GM23338 (cell line): ENCODE data around the gene ADAM10. TPM values are rescaled to one million over a fixed set of nuclear protein-coding genes. Genes with fewer than 3 reads are reported as not detected.

Source experiments
- ATAC-seq: fragments of 200-7000 bp; cut with Tn5 transposase; 3 replicates; pipeline ENCODE4 v1.9.1; 2020
- DNase-seq: peaks from one replicate; pipeline ENCODE4 v3.0.0-alpha.2; 2015; ENCODE audit warnings: low spot score
- H2AFZ ChIP-seq: fragments of 200-600 bp; sonication (generic); 2 replicates; pipeline ENCODE4 v1.8.0; 2016; ENCODE audit warnings: antibody characterized with exemption, mild to moderate bottlenecking, moderate library complexity
- H3F3A ChIP-seq: fragments of 200-600 bp; sonication (generic); replicated peaks from 2 replicates; pipeline ENCODE4 v1.8.0; 2017; ENCODE audit warnings: antibody characterized with exemption, mixed run types, low read depth
- H3K27ac ChIP-seq: fragments of 200-600 bp; sonication (generic); 2 replicates; pipeline ENCODE4 v1.6.1; 2016; ENCODE audit warnings: low read depth
- H3K27me3 ChIP-seq: fragments of 200-600 bp; sonication (generic); 2 replicates; pipeline ENCODE4 v1.8.0; 2016; ENCODE audit warnings: mild to moderate bottlenecking, mixed run types, moderate library complexity; ENCODE audit not compliant: insufficient read depth
- H3K36me3 ChIP-seq: fragments of 200-600 bp; sonication (generic); 2 replicates; pipeline ENCODE4 v1.8.0; 2016; ENCODE audit warnings: mild to moderate bottlenecking; ENCODE audit not compliant: insufficient read depth
- H3K4me1 ChIP-seq: fragments of 200-600 bp; sonication (generic); 2 replicates; pipeline ENCODE4 v1.8.0; 2016; ENCODE audit warnings: mild to moderate bottlenecking, moderate library complexity; ENCODE audit not compliant: insufficient read depth
- H3K4me2 ChIP-seq: fragments of 200-600 bp; sonication (generic); 2 replicates; pipeline ENCODE4 v1.7.1; 2017; ENCODE audit warnings: mixed run types
- H3K4me3 ChIP-seq: fragments of 200-600 bp; sonication (generic); 2 replicates; pipeline ENCODE4 v1.6.1; 2016; ENCODE audit warnings: mixed run types
- H3K79me2 ChIP-seq: fragments of 200-600 bp; sonication (generic); replicated peaks from 2 replicates; pipeline ENCODE4 v1.8.0; 2017; ENCODE audit warnings: mild to moderate bottlenecking; ENCODE audit not compliant: insufficient read depth
- H3K9me2 ChIP-seq: fragments of 200-600 bp; sonication (generic); 2 replicates; pipeline ENCODE4 v1.8.0; 2017; ENCODE audit not compliant: insufficient read depth
- H4K20me1 ChIP-seq: fragments of 200-600 bp; sonication (generic); replicated peaks from 2 replicates; pipeline ENCODE4 v1.8.0; 2017; ENCODE audit warnings: mild to moderate bottlenecking; ENCODE audit not compliant: insufficient read depth
- H3K27ac Mint-ChIP-seq: 2 replicates; pipeline ENCODE4 v1.8.0; 2020; ENCODE audit warnings: inconsistent platforms, mild to moderate bottlenecking, moderate library complexity, mixed read lengths
- H3K27me3 Mint-ChIP-seq: 3 replicates; pipeline ENCODE4 v1.8.0; 2022; ENCODE audit warnings: low read depth, mild to moderate bottlenecking, moderate library complexity, mixed read lengths, inconsistent platforms; ENCODE audit not compliant: insufficient read depth, poor library complexity
- H3K36me3 Mint-ChIP-seq: 3 replicates; pipeline ENCODE4 v1.8.0; 2021; ENCODE audit warnings: low read depth, mild to moderate bottlenecking, inconsistent platforms, moderate library complexity, mixed read lengths
- H3K4me1 Mint-ChIP-seq: 3 replicates; pipeline ENCODE4 v1.8.0; 2020; ENCODE audit warnings: mild to moderate bottlenecking, inconsistent platforms, mixed read lengths
- H3K4me3 Mint-ChIP-seq: 3 replicates; pipeline ENCODE4 v1.8.0; 2021; ENCODE audit warnings: moderate library complexity, mild to moderate bottlenecking, inconsistent platforms, mixed read lengths
- H3K9me3 Mint-ChIP-seq: 3 replicates; pipeline ENCODE4 v1.8.0; 2020; ENCODE audit warnings: moderate library complexity, mild to moderate bottlenecking, inconsistent platforms, mixed read lengths
- EZH2phosphoT487 ChIP-seq: fragments of 200-600 bp; sonication (generic); IDR thresholded peaks from one replicate; pipeline ENCODE4 v1.8.1; 2018; ENCODE audit warnings: antibody characterized with exemption; ENCODE audit not compliant: unreplicated experiment
- JUNB ChIP-seq: IDR thresholded peaks from one replicate; pipeline ENCODE4 v1.6.1; 2016; ENCODE audit warnings: antibody characterized with exemption; ENCODE audit not compliant: unreplicated experiment
- NANOG ChIP-seq: IDR thresholded peaks from 2 replicates; pipeline ENCODE4 v1.6.1; 2016; ENCODE audit warnings: antibody characterized with exemption, borderline replicate concordance
- ZNF114 ChIP-seq: fragments of 250-450 bp; sonication (Bioruptor Pico); IDR thresholded peaks from 2 replicates; pipeline ENCODE4 v1.5.0; 2020; ENCODE audit warnings: mild to moderate bottlenecking, moderate library complexity
- polyA plus RNA-seq: library from polyadenylated mRNA; unstranded; fragments of >200 nt; fragmentation: Nextera tagmentation; extraction: Ambion mirVana; gene quantifications from 2 replicates; pipeline ENCODE4 v1.2.1, GENCODE V29; 2016
- total RNA-seq: library from RNA; depleted of rRNA; stranded (reverse); fragments of >200 nt; shearing (Covaris generic); gene quantifications from 2 replicates; pipeline ENCODE4 v1.2.3, GENCODE V29; 2014
- TF ChIP-seq, protein P1 (sequence below): IDR thresholded peaks from one replicate; pipeline ENCODE4 v1.6.1; 2018; ENCODE audit warnings: antibody characterized with exemption; ENCODE audit not compliant: unreplicated experiment
- TF ChIP-seq, protein P2 (sequence below), 2 experiments: fragments of 200-600 bp in 1 of 2; sonication (generic) in 1 of 2; conservative IDR thresholded peaks; 2 replicates each; pipeline versions ENCODE4 v1.5.1 to v1.6.1; 2016 to 2017; ENCODE audit warnings: antibody characterized with exemption in 2 of 2, low read depth in 2 of 2, mild to moderate bottlenecking in 2 of 2, moderate library complexity in 1 of 2
- TF ChIP-seq, protein P3 (sequence below): fragments of 250-450 bp; sonication (Bioruptor Pico); IDR thresholded peaks from 2 replicates; pipeline ENCODE4 v1.5.0; 2020; ENCODE audit warnings: mild to moderate bottlenecking, moderate library complexity

The ADAM10 gene
- total and polyA plus RNA-seq, 2 experiments from 2014 or later: 25.0 to 114 TPM

DNA sequence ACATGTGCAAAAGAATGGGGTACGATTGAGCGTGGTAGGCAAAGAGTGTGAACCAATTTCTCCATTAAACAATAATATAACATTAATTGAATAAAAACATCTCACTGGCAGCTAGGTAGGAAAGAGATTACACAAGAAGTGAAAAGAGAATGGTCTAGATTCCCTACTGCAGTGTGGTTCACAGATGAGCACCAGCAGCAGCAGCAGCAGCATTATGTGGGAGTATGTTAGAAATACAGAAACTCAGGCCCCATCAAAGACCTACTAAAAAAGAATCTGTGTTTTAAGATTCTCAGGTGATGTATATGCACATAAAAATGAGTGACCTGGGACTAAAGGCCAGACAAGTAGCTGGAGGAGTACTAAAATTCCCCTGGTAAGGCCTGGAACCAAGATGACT, 118.2 kb downstream of the ADAM10 start:
- Histone ChIP-seq H4K20me1 (no peaks in the 10 kb centered on the region; the same call in 1 of the 2 replicates), H3K36me3 (peaks cover 7% of the 10 kb centered on the region; the same call in 1 of the 2 replicates), H3K4me1 (peaks cover 4% of the 10 kb centered on the region; the same call in 1 of the 2 replicates), H3K4me3 (no peak overlapping the region), H3K27me3 (no peaks in the 10 kb centered on the region), H3K27ac (no peak overlapping the region), H3F3A (no peaks in the 10 kb centered on the region), H2AFZ (no peak overlapping the region), H3K4me2 (no peak overlapping the region), H3K9me2 (no peaks in the 10 kb centered on the region), H3K79me2 (no peaks in the 10 kb centered on the region; the same call in 1 of the 2 replicates)
- no peak for DNase-seq
- Mint-ChIP-seq H3K27ac (no peak overlapping the region), H3K27me3 (peaks cover 2% of the 10 kb centered on the region), H3K4me3 (no peak overlapping the region), H3K36me3 (peaks cover 21% of the 10 kb centered on the region), H3K9me3 (no peaks in the 10 kb centered on the region), H3K4me1 (peaks cover 4% of the 10 kb centered on the region; the same call in 2 of the 3 replicates)
- TF ChIP-seq ZNF114 (CRISPR knock-in tag): no peak
- no peak for TF ChIP-seq JUNB
- TF ChIP-seq, protein P1, sequence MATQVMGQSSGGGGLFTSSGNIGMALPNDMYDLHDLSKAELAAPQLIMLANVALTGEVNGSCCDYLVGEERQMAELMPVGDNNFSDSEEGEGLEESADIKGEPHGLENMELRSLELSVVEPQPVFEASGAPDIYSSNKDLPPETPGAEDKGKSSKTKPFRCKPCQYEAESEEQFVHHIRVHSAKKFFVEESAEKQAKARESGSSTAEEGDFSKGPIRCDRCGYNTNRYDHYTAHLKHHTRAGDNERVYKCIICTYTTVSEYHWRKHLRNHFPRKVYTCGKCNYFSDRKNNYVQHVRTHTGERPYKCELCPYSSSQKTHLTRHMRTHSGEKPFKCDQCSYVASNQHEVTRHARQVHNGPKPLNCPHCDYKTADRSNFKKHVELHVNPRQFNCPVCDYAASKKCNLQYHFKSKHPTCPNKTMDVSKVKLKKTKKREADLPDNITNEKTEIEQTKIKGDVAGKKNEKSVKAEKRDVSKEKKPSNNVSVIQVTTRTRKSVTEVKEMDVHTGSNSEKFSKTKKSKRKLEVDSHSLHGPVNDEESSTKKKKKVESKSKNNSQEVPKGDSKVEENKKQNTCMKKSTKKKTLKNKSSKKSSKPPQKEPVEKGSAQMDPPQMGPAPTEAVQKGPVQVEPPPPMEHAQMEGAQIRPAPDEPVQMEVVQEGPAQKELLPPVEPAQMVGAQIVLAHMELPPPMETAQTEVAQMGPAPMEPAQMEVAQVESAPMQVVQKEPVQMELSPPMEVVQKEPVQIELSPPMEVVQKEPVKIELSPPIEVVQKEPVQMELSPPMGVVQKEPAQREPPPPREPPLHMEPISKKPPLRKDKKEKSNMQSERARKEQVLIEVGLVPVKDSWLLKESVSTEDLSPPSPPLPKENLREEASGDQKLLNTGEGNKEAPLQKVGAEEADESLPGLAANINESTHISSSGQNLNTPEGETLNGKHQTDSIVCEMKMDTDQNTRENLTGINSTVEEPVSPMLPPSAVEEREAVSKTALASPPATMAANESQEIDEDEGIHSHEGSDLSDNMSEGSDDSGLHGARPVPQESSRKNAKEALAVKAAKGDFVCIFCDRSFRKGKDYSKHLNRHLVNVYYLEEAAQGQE: no peak
- no peak for TF ChIP-seq EZH2phosphoT487
- TF ChIP-seq, protein P2, sequence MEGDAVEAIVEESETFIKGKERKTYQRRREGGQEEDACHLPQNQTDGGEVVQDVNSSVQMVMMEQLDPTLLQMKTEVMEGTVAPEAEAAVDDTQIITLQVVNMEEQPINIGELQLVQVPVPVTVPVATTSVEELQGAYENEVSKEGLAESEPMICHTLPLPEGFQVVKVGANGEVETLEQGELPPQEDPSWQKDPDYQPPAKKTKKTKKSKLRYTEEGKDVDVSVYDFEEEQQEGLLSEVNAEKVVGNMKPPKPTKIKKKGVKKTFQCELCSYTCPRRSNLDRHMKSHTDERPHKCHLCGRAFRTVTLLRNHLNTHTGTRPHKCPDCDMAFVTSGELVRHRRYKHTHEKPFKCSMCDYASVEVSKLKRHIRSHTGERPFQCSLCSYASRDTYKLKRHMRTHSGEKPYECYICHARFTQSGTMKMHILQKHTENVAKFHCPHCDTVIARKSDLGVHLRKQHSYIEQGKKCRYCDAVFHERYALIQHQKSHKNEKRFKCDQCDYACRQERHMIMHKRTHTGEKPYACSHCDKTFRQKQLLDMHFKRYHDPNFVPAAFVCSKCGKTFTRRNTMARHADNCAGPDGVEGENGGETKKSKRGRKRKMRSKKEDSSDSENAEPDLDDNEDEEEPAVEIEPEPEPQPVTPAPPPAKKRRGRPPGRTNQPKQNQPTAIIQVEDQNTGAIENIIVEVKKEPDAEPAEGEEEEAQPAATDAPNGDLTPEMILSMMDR (conservative IDR thresholded peaks at IDR 0.05; ENCODE audit: low read depth in 2 of 2): no peak
- TF ChIP-seq, protein P3, sequence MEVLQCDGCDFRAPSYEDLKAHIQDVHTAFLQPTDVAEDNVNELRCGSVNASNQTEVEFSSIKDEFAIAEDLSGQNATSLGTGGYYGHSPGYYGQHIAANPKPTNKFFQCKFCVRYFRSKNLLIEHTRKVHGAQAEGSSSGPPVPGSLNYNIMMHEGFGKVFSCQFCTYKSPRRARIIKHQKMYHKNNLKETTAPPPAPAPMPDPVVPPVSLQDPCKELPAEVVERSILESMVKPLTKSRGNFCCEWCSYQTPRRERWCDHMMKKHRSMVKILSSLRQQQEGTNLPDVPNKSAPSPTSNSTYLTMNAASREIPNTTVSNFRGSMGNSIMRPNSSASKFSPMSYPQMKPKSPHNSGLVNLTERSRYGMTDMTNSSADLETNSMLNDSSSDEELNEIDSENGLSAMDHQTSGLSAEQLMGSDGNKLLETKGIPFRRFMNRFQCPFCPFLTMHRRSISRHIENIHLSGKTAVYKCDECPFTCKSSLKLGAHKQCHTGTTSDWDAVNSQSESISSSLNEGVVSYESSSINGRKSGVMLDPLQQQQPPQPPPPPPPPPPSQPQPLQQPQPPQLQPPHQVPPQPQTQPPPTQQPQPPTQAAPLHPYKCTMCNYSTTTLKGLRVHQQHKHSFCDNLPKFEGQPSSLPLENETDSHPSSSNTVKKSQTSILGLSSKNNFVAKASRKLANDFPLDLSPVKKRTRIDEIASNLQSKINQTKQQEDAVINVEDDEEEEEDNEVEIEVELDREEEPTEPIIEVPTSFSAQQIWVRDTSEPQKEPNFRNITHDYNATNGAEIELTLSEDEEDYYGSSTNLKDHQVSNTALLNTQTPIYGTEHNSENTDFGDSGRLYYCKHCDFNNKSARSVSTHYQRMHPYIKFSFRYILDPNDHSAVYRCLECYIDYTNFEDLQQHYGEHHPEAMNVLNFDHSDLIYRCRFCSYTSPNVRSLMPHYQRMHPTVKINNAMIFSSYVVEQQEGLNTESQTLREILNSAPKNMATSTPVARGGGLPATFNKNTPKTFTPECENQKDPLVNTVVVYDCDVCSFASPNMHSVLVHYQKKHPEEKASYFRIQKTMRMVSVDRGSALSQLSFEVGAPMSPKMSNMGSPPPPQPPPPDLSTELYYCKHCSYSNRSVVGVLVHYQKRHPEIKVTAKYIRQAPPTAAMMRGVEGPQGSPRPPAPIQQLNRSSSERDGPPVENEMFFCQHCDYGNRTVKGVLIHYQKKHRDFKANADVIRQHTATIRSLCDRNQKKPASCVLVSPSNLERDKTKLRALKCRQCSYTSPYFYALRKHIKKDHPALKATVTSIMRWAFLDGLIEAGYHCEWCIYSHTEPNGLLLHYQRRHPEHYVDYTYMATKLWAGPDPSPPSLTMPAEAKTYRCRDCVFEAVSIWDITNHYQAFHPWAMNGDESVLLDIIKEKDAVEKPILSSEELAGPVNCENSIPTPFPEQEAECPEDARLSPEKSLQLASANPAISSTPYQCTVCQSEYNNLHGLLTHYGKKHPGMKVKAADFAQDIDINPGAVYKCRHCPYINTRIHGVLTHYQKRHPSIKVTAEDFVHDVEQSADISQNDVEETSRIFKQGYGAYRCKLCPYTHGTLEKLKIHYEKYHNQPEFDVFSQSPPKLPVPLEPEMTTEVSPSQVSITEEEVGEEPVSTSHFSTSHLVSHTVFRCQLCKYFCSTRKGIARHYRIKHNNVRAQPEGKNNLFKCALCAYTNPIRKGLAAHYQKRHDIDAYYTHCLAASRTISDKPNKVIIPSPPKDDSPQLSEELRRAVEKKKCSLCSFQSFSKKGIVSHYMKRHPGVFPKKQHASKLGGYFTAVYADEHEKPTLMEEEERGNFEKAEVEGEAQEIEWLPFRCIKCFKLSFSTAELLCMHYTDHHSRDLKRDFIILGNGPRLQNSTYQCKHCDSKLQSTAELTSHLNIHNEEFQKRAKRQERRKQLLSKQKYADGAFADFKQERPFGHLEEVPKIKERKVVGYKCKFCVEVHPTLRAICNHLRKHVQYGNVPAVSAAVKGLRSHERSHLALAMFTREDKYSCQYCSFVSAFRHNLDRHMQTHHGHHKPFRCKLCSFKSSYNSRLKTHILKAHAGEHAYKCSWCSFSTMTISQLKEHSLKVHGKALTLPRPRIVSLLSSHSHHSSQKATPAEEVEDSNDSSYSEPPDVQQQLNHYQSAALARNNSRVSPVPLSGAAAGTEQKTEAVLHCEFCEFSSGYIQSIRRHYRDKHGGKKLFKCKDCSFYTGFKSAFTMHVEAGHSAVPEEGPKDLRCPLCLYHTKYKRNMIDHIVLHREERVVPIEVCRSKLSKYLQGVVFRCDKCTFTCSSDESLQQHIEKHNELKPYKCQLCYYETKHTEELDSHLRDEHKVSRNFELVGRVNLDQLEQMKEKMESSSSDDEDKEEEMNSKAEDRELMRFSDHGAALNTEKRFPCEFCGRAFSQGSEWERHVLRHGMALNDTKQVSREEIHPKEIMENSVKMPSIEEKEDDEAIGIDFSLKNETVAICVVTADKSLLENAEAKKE (CRISPR knock-in tag): no peak
- no peak for TF ChIP-seq NANOG
- ATAC-seq: no peak
